Liver (tissue), 3 donors: Measurements from ENCODE around the gene LAYN.

Source experiments
- JUND ChIP-seq, 2 donors: IDR thresholded peaks; 2 replicates each; pipeline ENCODE4 v1.6.1; 2016; ENCODE audit warnings: antibody characterized with exemption in 2 of 2
- NR2F2 ChIP-seq: IDR thresholded peaks from 2 replicates; pipeline ENCODE4 v1.6.1; 2016; ENCODE audit warnings: antibody characterized with exemption
- RAD21 ChIP-seq, 2 donors: IDR thresholded peaks; 2 replicates each; pipeline ENCODE4 v1.6.1; 2016; ENCODE audit warnings: antibody characterized with exemption in 2 of 2, mild to moderate bottlenecking in 2 of 2
- SP1 ChIP-seq: IDR thresholded peaks from 2 replicates; pipeline ENCODE4 v1.6.1; 2018; ENCODE audit warnings: antibody characterized with exemption, mild to moderate bottlenecking
- TAF1 ChIP-seq: conservative IDR thresholded peaks from 2 replicates; pipeline ENCODE4 v1.6.1; 2016; ENCODE audit warnings: antibody characterized with exemption, mild to moderate bottlenecking
- YY1 ChIP-seq: IDR thresholded peaks from 2 replicates; pipeline ENCODE4 v1.6.1; 2016; ENCODE audit warnings: antibody characterized with exemption, mild to moderate bottlenecking
- TF ChIP-seq, protein P1 (sequence below): fragments of 150-350 bp; IDR thresholded peaks from 2 replicates; pipeline ENCODE4 v1.5.1; 2017; ENCODE audit warnings: improper control_type of control experiment, low read depth, low read length; ENCODE audit not compliant: missing input control
- TF ChIP-seq, protein P2 (sequence below): IDR thresholded peaks from 2 replicates; pipeline ENCODE4 v1.6.1; 2016; ENCODE audit warnings: antibody characterized with exemption
- TF ChIP-seq, protein P3 (sequence below): IDR thresholded peaks from 2 replicates; pipeline ENCODE4 v1.6.1; 2016; ENCODE audit warnings: antibody characterized with exemption
- TF ChIP-seq, protein P4 (sequence below): IDR thresholded peaks from 2 replicates; pipeline ENCODE4 v1.6.1; 2016; ENCODE audit warnings: antibody characterized with exemption, mild to moderate bottlenecking
- TF ChIP-seq, protein P5 (sequence below): IDR thresholded peaks from 2 replicates; pipeline ENCODE4 v1.6.1; 2016; ENCODE audit warnings: antibody characterized with exemption
- donor health status: healthy.
- donor health status: healthy.

DNA sequence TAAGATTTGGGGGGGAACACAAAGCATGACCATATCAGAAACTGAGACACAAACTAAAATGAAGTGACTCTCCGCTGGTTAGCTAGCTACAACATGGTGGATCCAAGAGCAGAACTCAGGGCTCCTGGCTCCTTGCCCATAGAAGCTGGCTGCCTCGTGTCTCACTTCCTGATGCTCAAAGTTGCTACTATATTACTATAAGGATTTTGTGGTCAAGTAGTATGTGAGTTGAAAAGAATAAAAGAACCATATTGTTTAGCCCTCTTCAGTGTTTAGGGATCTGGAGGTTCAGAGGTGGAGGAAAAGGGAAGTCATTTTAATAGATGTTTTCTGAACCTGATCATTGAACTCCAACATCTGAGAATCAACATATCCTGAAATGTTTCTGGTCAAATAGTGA, 44.9 kb downstream of the LAYN start:
- TF ChIP-seq, protein P1, sequence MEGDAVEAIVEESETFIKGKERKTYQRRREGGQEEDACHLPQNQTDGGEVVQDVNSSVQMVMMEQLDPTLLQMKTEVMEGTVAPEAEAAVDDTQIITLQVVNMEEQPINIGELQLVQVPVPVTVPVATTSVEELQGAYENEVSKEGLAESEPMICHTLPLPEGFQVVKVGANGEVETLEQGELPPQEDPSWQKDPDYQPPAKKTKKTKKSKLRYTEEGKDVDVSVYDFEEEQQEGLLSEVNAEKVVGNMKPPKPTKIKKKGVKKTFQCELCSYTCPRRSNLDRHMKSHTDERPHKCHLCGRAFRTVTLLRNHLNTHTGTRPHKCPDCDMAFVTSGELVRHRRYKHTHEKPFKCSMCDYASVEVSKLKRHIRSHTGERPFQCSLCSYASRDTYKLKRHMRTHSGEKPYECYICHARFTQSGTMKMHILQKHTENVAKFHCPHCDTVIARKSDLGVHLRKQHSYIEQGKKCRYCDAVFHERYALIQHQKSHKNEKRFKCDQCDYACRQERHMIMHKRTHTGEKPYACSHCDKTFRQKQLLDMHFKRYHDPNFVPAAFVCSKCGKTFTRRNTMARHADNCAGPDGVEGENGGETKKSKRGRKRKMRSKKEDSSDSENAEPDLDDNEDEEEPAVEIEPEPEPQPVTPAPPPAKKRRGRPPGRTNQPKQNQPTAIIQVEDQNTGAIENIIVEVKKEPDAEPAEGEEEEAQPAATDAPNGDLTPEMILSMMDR = no peak
- no peak for TF ChIP-seq RAD21 (IDR thresholded peaks at IDR 0.05)
- TF ChIP-seq JUND (IDR thresholded peaks at IDR 0.05) = no peak
- no peak for TF ChIP-seq SP1
- no peak for TF ChIP-seq NR2F2
- no peak for TF ChIP-seq TAF1
- TF ChIP-seq, protein P2, sequence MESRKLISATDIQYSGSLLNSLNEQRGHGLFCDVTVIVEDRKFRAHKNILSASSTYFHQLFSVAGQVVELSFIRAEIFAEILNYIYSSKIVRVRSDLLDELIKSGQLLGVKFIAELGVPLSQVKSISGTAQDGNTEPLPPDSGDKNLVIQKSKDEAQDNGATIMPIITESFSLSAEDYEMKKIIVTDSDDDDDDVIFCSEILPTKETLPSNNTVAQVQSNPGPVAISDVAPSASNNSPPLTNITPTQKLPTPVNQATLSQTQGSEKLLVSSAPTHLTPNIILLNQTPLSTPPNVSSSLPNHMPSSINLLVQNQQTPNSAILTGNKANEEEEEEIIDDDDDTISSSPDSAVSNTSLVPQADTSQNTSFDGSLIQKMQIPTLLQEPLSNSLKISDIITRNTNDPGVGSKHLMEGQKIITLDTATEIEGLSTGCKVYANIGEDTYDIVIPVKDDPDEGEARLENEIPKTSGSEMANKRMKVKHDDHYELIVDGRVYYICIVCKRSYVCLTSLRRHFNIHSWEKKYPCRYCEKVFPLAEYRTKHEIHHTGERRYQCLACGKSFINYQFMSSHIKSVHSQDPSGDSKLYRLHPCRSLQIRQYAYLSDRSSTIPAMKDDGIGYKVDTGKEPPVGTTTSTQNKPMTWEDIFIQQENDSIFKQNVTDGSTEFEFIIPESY = no peak
- TF ChIP-seq, protein P3, sequence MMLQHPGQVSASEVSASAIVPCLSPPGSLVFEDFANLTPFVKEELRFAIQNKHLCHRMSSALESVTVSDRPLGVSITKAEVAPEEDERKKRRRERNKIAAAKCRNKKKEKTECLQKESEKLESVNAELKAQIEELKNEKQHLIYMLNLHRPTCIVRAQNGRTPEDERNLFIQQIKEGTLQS = no peak
- TF ChIP-seq, protein P4, sequence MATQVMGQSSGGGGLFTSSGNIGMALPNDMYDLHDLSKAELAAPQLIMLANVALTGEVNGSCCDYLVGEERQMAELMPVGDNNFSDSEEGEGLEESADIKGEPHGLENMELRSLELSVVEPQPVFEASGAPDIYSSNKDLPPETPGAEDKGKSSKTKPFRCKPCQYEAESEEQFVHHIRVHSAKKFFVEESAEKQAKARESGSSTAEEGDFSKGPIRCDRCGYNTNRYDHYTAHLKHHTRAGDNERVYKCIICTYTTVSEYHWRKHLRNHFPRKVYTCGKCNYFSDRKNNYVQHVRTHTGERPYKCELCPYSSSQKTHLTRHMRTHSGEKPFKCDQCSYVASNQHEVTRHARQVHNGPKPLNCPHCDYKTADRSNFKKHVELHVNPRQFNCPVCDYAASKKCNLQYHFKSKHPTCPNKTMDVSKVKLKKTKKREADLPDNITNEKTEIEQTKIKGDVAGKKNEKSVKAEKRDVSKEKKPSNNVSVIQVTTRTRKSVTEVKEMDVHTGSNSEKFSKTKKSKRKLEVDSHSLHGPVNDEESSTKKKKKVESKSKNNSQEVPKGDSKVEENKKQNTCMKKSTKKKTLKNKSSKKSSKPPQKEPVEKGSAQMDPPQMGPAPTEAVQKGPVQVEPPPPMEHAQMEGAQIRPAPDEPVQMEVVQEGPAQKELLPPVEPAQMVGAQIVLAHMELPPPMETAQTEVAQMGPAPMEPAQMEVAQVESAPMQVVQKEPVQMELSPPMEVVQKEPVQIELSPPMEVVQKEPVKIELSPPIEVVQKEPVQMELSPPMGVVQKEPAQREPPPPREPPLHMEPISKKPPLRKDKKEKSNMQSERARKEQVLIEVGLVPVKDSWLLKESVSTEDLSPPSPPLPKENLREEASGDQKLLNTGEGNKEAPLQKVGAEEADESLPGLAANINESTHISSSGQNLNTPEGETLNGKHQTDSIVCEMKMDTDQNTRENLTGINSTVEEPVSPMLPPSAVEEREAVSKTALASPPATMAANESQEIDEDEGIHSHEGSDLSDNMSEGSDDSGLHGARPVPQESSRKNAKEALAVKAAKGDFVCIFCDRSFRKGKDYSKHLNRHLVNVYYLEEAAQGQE = no peak
- TF ChIP-seq YY1 = no peak
- TF ChIP-seq, protein P5, sequence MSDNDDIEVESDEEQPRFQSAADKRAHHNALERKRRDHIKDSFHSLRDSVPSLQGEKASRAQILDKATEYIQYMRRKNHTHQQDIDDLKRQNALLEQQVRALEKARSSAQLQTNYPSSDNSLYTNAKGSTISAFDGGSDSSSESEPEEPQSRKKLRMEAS = no peak
